DMS114 treated with DMSO at 0.1 percent for 48 hours (cell line): ENCODE results near the gene ATP6V1B1.

Experiments used
- DNase-seq: peaks from one replicate; lab custom pipeline; 2025; ENCODE audit not compliant: unreplicated experiment; lab: John Stamatoyannopoulos, UW

Gene ATP6V1B1

GRCh38 chr2:70943205-70943871, 7.6 kb downstream of the ATP6V1B1 start:
- DNase-seq: no peak

GRCh38 chr2:70944111-70944690, 8.5 kb downstream of the ATP6V1B1 start:
- no peak for DNase-seq

DNA sequence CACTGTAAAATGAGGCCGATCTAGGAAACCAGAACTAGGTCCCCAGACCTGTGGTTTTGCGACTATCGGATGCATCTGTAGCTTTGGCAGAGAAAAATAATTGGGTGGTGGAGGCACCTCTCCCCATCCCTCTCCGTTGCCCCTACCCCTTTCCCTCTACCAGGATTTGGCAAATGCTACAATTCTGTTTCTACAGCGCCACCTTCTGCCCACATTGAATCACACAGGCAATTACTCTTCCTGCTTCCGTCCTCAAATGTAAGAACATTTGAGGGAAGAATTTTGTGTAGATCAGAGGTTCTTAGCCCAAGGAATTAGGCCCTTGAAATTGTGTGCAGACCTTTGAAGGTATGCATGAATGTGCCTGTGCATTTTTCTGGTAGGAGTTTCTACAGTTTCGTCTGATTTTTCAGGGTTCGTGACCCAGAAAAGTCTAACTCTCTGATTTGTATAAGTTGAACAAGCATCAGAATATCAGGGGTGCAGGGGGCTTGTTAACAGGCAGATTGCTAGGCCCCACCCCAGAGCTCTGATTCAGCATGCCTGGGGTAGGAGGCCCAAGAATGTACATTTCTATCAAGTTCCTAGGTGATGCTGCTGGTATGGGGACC, 11.2 kb downstream of the ATP6V1B1 start:
- peak; percentile 69 for DNase-seq

- peak; percentile 7 for DNase-seq
Observed at GRCh38 chr2:70947556-70948184, 12.0 kb downstream of the ATP6V1B1 start.

GRCh38 chr2:70948337-70949003, 12.8 kb downstream of the ATP6V1B1 start:
- peak; percentile 65 for DNase-seq

GRCh38 chr2:70949086-70949485, 13.4 kb downstream of the ATP6V1B1 start:
- no peak for DNase-seq

DNA sequence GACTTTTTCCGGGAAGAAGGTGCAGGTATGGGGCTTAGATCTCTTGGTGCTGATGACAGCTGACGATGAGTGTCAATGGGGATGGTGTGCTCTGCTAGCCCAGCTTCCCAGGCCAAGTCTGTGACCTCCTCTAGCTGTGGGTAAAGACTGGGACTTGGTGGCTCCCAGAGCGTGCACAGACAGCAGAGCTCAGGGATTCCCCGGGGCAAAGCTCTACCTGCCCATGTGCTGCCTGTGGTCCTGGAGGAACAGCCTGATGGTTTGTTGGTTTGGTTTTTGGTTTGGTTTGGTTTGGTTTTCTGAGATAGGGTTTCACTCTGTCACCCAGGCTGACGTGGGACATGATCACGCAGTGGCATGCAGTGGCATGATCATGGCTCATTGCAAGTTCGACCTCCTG, 19.2 kb downstream of the ATP6V1B1 start:
- no peak for DNase-seq

- DNase-seq: no peak
Observed at GRCh38 chr2:70956141-70956540, 20.4 kb downstream of the ATP6V1B1 start.

- no peak for DNase-seq
Observed at GRCh38 chr2:70957798-70958197, 22.1 kb downstream of the ATP6V1B1 start.

GRCh38 chr2:70958759-70959158, 23.1 kb downstream of the ATP6V1B1 start:
- DNase-seq: no peak

GRCh38 chr2:70959271-70959761, 23.6 kb downstream of the ATP6V1B1 start:
- no peak for DNase-seq

GRCh38 chr2:70959851-70960832, 24.4 kb downstream of the ATP6V1B1 start:
- no peak for DNase-seq

- DNase-seq: no peak
Observed at GRCh38 chr2:70960833-70961647, 25.3 kb downstream of the ATP6V1B1 start.

DNA sequence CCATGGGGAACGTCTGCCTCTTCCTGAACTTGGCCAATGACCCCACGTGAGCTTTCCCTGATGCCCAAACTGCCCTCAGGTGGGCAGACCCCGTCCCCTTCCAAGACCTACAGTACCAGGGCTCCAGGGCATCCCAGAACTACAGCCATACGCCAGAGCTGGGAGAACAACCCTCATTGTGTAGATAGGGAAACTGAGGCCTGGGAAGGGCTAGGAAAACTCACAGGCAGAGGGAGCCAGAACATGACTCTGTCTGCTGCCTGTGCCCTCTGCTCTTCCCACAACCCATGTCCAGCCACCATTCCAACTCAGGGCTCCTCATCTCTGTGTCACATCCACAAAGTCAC, 25.9 kb downstream of the ATP6V1B1 start:
- DNase-seq: no peak

DNA sequence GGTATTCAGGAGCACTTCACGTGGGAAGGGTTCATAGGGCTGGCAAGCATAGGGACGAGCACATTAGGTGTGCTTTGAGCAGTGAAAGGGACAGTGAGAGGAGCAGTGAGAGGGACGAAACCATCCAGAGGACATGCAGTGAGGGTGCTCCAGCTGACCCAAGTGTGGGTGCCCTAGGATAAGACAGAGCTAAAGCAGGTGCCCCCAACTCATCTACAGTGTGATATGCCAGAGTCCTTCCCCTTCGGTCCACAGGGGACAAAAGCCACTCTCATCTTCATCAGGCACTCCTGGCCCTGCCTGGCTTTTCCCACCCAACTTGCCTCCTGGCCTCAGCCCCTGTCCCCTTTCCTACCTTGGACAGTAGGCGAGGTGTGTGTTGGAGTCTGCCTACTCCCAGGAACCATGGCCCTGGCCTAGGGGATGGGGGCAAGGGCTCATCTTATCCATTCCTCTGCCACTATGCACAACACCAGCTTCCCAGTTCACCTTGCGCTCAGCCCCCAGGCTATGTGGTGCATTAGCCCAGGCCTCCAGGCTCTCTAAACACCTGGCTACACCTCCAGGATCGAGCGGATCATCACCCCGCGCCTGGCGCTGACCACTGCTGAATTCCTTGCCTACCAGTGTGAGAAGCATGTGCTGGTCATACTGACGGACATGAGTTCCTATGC, 26.6 kb downstream of the ATP6V1B1 start:
- DNase-seq: no peak

GRCh38 chr2:70962885-70963878, 27.5 kb downstream of the ATP6V1B1 start:
- no peak for DNase-seq

DNA sequence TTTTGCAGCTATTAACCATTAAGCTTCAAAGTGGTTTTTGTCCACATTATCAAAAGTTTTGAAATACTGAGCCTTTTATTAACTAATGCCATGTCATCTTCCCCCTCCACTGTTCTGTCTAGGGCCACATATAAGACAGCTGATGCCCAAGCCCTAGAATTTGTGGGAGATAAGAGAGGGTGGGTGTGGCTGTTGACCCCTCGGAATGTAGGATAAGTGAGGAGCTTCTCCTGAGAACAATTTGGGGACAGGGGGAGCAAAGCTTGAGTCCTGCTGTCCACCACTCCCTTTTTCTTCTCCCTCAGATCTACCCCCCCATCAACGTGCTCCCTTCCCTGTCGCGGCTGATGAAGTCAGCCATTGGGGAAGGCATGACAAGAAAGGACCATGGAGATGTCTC, 28.4 kb downstream of the ATP6V1B1 start:
- no peak for DNase-seq
